Measurements from ENCODE around the gene IFFO2. TPM values are rescaled to one million over a fixed set of nuclear protein-coding genes. Genes with fewer than 3 reads are reported as not detected.

Gene IFFO2
- total RNA-seq, 1 experiment from 2014 or later, result 15.6 TPM

- H3K27ac ChIP-seq (ENCODE audit: low read depth, low read length), result no peak overlapping the region
- H4K20me1 ChIP-seq (ENCODE audit: insufficient read depth), result peaks cover 2% of the 10 kb centered on the region; the same call in 1 of the 2 replicates
- H2AFZ ChIP-seq (ENCODE audit: low read depth, low read length, poor library complexity, severe bottlenecking), result no peak overlapping the region
- ChIA-PET CTCF (interaction anchor here (0.7 kb wide), 1 partner anchor 24 kb away, joined by 3 read pairs; no protein-coding TSS in a partner anchor), RAD21 (ENCODE audit: low non-redundant PET in 1 of 2, low total read pairs in 2 of 2, uncharacterized antibody in 2 of 2, unreplicated experiment in 2 of 2) (no interaction called here), POLR2A (interaction anchor here (3.2 kb wide), 1 partner anchor 10 kb away, joined by 13 read pairs; no protein-coding TSS in a partner anchor)
- H3K27me3 ChIP-seq (ENCODE audit: insufficient read depth, low read length), result no peaks in the 10 kb centered on the region
- peaks cover 20 to 63% of the 10 kb centered on the region in 2 experiments; a peak in 3 of 4 replicates for H3K4me1 ChIP-seq (ENCODE audit: control insufficient read depth in 1 of 2, insufficient read depth in 2 of 2, low read length in 2 of 2)
- no peaks in the 10 kb centered on the region for H3K9me3 ChIP-seq (ENCODE audit: control insufficient read depth in 1 of 2, insufficient read depth in 1 of 2, low read depth in 1 of 2, low read length in 2 of 2)
- H3K4me2 ChIP-seq (ENCODE audit: low read length), result no peak overlapping the region
- BruUV-seq (replicated peaks), result no TSS peak
- TF ChIP-seq TCF7L2 (IDR thresholded peaks at IDR 0.05; ENCODE audit: borderline replicate concordance, extremely low read depth, insufficient read depth, insufficient read length) (no peak), REST (IDR thresholded peaks at IDR 0.05; ENCODE audit: low read depth) (no peak), JUND (IDR thresholded peaks at IDR 0.05) (no peak), ZNF274 (IDR thresholded peaks at IDR 0.05; ENCODE audit: low read depth, low read length) (no peak), EGR1 (IDR thresholded peaks at IDR 0.05; ENCODE audit: low read depth) (no peak), POLR2AphosphoS5 (IDR thresholded peaks at IDR 0.05; ENCODE audit: low read depth, low read length) (no peak), CEBPB (IDR thresholded peaks at IDR 0.05; ENCODE audit: low read depth) (no peak), ZFX (IDR thresholded peaks at IDR 0.05) (no peak)
- TF ChIP-seq, protein P1, sequence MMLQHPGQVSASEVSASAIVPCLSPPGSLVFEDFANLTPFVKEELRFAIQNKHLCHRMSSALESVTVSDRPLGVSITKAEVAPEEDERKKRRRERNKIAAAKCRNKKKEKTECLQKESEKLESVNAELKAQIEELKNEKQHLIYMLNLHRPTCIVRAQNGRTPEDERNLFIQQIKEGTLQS (IDR thresholded peaks at IDR 0.05), result no peak
- no peak overlapping the region for H3K9ac ChIP-seq (ENCODE audit: low read length)
- DNase-seq (ENCODE audit: low read depth, low spot score) (no peak), ATAC-seq (no peak)
- H3K79me2 ChIP-seq (ENCODE audit: insufficient read depth, low read length), result peaks cover 88% of the 10 kb centered on the region
- H3K4me3 ChIP-seq (replicated peaks in 1 of 2; ENCODE audit: low read depth in 1 of 2, low read length in 2 of 2), result no peak overlapping the region
- H3K9me2 ChIP-seq (ENCODE audit: insufficient read depth), result no peaks in the 10 kb centered on the region
- intact Hi-C loops (cut with micrococcal nuclease), result no loop called here
- H3K36me3 ChIP-seq (ENCODE audit: control insufficient read depth in 1 of 2, insufficient read depth in 2 of 2, low read length in 2 of 2), result no peaks in the 10 kb centered on the region
These were observed 19.5 kb downstream of the IFFO2 start for GRCh38 chr1:18936814-18937481.
